ENCODE results near the gene ARHGDIA.
A peak's percentile ranks its signal among the peaks of the same experiment; 100 is the strongest.

The ARHGDIA gene

DNA sequence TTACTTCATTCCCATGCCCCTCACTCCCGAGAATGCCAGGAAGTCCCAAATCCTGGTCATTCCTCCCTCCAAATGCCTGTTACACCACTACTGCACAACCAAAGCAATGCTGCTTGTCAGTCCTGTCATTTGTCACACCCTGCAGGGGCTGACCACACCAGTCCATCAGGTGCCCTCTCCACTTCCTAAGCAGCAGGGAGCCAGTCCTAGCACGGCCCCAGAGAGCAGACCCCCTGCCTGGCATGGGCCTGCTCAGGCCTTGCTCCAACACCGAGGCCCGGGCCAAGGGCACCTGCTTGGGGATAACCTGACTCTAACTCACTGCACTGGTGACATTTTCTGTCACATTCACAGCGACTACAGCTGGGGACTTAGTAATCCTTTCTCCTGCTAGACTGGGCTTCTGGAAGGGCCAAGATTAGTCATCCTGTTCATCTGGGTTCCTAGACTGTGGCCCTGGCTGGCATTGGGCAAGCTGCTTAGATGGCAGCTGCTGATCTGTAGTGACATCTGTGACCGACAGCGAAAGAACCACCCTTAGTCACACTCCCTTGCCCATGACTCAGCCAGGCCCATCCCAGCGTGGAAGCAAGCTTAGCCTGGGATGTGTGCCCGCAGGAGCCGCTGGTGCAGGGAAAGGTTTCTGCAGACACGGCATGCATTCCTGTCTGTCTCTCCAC, 14.9 kb upstream of the ARHGDIA start:
- peak; percentile 59 to 83 for DNase-seq

GRCh38 chr17:81885454-81885853, 14.3 kb upstream of the ARHGDIA start:
- no peak for DNase-seq

DNA sequence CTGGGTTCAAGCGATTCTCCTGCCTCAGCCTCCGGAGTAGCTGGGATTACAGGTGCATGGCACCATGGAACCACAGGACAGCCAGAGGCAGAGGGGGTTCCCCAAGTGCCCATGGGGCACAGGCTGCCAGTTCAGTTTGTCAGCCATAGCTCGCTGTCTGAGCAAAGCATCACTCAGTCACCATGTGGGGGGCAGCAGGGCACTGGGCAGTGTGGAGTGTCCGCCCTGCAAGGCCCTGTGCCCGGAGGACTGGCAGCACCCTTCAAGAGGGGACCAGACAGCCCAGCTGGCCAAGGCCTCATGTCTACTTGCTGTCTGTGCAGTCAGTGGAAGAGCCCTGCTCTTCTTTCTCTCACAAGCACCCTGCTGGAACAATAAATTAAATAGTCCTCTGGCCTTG, 13.8 kb upstream of the ARHGDIA start:
- DNase-seq, result no peak

- no peak for DNase-seq
Measured at GRCh38 chr17:81884520-81884919, 13.4 kb upstream of the ARHGDIA start.

DNA sequence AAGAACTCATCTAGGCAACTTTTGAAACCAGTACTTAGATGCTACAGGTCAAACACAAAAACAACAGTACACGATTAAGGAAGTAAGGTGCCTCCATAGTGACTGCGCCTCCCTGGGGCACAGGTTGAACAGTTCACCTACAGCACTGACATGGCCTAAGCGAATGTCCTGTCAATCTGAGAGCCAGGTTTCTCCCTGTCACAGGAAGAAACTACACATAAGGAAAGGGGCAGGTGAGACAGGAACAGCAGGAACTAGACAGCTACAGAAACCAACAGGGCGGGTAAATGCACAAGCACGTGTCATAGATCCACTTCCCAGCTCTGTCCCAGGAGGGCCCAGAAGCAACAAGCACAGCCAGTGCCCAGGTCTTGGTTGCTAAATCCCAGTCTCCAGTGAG, 8.0 kb upstream of the ARHGDIA start:
- DNase-seq, result no peak

GRCh38 chr17:81878294-81878693, 7.2 kb upstream of the ARHGDIA start:
- no peak for DNase-seq

DNA sequence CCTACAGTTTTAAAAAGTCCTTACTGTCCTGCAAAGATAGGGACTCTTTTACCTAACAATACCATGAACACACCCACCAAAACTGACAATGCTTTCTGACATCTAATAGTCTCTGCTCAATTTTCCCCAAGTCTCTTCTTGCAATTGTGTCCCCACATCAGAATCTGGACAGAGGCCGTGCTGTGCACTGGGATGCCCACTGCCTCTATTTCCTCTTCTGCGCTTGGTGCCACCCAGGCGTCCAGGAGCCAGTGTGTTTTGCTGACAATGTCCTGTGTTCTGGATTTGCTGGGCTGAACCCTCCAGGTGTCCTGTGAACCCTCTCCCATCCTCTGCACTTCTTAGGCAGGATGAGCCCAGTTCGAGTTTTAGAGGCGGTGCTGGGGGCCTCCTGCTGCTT, 6.4 kb upstream of the ARHGDIA start:
- DNase-seq, result no peak

DNA sequence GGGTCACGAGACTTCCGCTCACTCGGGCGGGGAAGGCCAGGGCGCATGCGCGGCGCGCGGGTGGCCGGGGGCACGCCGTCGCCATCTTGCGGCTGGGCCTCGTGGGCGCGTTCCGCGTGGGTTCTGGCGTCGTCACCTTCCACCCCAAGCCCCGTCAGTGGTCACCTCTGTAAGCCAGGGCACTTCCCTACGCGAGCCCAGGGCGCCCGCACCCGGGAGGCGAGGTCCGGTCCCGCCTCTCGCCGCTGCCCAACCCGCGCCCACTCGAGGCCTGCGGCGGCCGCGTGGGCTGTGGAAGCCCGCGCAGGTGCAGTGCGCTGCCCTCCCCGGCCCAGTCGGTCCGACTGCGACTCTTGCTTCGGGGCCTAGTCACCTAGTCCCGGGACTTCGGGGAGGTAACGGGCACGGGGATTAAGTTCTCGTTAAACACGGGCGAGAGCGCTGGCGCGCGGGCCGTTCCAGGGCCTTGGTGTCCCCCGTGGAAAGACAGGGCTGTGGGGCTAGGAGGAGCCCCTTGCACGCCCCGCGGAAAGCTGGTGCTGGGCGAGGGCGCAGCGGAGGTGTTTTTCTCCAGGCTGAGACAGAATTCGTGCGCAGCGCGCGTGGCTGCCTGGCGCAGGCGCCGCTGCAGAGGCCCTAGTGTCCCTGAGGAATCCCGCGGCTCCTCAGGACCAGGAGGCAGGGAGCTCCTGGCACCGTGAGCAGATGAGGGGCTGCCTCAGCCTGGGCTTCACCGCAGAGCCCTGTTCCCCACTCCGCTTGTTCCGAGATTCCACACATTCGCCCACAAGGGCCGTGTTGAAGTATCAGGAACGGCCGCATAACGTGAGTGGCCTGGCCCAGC, 472 bp upstream of the ARHGDIA start:
- DNase-seq, result peak; percentile 94 to 95

DNA sequence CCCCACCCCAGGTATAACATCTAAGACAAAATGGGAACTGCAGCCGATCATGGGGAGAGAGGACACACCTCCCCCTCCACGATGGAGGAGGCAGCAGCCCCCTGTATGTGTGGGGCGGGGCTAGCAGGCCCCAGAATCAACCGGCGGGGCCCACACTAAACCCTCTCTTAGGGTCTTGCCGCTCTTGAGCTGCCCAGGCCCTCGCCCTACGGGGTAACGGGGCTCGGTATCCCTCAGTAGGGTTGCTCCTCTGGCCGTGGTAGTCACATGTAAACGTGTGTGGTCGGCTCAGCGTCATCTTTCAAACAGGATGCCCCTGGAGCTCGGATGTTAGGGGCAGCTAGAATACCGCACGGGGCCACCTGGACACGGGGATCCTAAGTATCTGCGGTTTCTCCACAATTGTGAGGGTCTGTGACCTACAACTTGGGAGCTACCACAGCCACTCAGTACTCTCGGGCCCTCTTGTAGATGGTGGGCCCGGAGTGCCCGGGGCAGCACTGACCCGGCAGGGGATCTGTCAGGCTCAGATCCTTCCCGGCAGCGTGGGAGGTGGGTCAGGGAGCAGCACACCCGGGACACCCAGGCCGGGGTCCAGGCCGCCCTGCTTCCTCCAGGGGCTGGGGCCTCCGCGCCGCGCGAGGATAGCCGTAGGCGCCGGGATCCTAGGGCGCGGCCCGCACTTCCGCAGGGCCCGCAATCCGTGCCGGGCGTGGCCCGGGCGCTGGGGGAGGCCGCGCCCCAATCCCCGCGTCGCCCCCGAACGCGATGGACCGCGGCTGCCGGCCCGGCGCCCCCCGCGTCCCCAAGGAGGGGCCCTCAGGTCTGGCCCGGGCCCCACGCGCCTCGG, 781 bp downstream of the ARHGDIA start:
- peak in 1 of 2 experiments; percentile 66 for DNase-seq

GRCh38 chr17:81869221-81870130, 1.7 kb downstream of the ARHGDIA start:
- peak in 1 of 2 experiments; percentile 66 for DNase-seq

- peak in 1 of 2 experiments; percentile 58 for DNase-seq
Measured at GRCh38 chr17:81868674-81869220, 2.4 kb downstream of the ARHGDIA start.

DNA sequence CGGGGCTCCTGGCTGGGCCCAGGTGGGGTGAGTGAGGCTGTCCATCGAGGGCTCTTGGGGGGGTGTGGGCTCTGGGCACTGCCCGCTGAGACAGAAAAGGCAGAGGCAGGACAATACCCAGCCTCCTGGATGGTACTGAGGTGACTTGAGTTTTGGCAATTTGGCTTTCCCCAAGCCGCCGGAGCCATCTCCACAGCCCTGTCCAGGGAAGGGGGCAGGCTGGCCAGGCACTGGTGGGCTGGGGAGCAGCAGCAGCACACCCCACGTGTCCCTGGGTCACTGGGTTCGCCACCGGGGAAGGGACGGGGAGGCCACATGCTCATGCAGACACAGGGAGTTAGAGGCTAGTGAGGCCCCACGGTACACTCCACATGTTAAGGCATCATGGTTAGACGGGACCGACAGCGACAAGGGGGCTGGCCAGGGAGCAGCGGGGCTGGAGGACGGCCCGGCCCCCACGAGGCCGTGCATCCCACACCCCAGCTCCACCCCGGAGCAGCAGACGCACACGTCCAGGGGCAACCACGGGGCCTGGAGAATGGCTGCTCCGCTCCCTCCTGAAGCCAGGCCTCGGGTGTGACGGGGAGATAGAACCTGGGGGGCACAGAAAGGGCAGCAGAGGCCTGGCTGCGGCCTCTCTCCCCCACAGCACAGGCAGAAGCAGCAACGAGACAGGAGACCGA, 3.0 kb downstream of the ARHGDIA start:
- DNase-seq, result no peak

- DNase-seq, result peak; percentile 68
Measured at GRCh38 chr17:81867170-81867990, 3.8 kb downstream of the ARHGDIA start.

DNA sequence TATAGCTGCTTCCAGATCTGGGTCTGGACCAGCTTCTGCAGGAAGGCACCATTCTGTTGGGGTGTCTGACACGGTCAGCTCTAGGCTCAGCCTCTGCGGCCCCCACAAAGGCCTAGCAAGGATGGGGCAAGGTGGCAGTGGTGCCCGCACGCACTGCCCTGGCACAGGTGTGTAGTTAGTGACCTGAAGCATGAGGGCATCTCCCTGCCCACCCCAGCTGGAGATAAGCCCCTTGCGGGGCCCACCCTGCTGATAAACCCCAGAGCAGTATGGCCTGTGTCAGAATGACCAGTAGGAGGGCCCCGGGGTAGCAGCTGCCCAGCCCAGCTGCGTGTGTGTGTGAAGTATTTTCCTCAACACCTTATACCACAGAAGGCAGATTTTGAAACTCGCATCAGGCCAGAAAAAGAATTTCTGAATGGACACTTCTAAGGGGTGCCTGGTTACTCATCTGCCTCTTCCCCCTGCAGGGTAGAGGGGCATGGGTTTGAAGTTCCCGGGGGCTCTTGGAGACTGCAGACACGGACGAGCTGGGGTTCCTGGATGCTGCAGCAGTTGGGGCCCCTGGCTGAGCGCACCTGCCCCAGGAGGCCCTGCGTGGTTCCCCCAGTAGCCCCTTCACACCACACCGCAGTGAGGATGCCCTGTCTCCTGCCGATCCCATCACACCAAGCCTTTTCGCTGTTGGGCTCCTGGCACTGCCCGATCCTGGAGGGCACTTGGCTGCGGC, 4.5 kb downstream of the ARHGDIA start:
- DNase-seq, result peak in 1 of 2 experiments; percentile 54

DNA sequence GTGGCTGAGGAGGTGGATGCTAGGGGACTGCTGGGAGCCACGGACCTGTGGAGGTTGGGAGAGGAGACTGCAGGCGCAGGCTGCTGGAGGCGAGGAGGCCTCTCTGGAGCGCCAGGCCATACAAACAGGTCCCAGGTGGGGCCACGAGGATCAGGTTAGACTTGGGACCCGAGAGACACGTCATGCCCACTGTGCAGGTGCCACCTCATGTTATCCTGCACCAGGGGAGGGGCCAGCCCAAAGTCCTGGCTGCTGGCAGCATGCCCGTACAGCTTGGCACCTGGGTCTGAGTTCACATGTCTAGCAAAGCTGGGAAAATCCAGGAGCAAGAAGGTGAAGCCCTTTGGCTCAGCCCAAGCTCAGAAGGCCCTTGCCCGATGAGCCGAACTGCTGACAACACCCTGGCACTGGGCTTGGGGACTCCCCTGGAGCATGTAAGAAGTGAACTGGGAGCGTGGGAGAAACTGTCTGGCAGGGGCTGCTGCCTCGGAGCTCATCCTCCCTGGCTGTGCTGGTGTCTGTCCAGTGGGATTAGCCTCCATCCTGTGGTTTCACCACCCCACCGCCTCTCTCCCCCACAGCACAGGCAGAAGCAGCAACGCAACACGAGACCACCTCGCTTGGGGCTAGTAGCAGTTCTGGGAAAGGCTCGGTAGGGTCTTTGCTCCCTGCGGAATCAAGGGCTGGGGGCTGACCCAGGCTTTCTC, 5.3 kb downstream of the ARHGDIA start:
- no peak for DNase-seq

GRCh38 chr17:81865358-81865732, 5.8 kb downstream of the ARHGDIA start:
- no peak for DNase-seq

DNA sequence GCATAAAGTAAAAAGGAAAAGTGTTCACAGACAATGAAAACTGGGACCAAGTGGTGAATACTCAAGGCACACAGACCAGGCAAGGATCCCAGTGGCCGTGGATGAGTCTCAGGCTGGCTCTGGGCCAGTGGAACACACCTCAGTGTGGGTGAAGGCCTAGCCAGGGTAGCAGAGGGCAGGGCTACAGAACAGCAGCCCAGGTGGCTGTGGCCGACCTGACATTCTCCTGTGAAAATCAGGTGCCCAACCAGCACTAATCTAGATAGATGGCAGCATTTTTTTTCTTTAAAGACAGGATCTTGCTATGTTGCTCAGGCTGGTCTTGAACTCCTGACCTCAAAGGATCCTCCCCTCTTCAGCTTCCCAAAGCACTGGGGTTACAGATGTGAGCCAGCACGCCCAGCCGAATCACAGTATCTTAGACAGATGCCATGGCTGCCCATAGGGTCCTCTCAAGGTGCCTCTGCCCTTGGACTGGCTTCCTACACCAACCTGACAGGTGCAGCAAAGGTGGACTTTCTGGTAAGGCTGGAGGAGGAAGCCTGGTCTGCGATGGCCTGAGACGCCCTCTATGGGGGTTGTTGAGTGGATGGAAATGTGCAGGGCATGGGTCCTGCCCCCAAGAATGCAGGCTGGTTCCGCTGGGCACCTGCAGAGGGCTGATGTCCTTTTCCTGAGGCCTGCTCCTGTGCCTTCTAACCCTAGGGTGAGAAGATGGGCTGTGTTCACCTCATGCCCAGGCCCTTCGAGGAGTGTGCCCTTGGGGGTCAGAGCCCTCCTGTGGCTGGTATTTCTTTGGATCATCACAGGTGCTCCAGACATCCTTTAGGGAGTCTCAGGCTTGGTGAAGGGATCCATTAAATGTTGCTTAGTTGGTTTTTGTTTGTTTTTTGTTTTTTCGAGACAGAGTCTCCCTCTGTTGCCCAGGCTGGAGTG, 7.0 kb downstream of the ARHGDIA start:
- peak in 1 of 2 experiments; percentile 36 for DNase-seq
